ENCODE results near the gene SORCS2. TPM values are rescaled to one million over a fixed set of nuclear protein-coding genes. Genes with fewer than 3 reads are reported as not detected.

SORCS2 gene
- total RNA-seq: 3.0 and 6.7 TPM in 2 replicates
- long read RNA-seq: 0 reads

DNA sequence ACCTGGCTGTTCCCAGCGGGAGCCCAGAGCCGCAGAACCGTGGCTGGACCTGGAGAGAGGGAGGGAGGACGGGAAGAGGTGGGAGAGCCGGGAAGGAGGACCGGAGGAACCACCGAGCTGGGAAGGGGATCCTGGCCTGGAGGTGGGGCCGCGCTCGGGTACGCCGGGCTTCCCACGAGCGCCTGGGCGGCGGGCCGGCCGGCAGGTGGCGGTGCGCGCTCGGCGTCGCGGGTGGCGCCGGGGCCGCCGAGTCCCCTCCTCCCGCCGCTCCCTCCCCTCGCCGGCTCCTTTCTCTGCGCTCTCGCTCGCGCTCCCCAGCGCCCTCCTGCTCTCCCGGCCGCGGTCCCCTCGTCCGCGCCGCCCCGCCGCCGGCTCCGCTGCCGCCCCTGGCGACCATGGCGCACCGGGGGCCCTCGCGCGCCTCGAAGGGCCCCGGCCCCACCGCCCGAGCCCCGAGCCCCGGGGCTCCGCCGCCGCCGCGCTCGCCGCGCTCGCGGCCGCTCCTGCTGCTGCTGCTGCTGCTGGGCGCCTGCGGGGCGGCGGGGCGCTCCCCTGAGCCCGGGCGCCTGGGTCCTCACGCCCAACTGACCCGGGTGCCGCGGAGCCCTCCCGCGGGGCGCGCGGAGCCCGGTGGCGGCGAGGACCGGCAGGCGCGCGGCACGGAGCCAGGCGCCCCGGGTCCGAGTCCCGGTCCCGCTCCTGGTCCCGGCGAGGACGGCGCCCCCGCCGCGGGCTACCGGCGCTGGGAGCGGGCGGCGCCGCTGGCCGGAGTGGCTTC, at the start of gene SORCS2:
Gene SORCS2, plus strand, starts transcription at position 287 of the 778 bp plus-strand sequence.
- Mint-ChIP-seq H3K36me3 (ENCODE audit: unreplicated experiment) (no peaks in the 10 kb centered on the region), H3K9me3 (ENCODE audit: unreplicated experiment) (no peaks in the 10 kb centered on the region), H3K27me3 (ENCODE audit: unreplicated experiment) (peaks cover 66% of the 10 kb centered on the region), H3K4me1 (ENCODE audit: unreplicated experiment) (peaks cover 19% of the 10 kb centered on the region), H3K27ac (ENCODE audit: unreplicated experiment) (no peak within 1 kb of the TSS), H3K4me3 (ENCODE audit: unreplicated experiment) (peak within 1 kb of the TSS; percentile 63)
- peak; percentile 90 for DNase-seq (ENCODE audit: extremely low spot score, unreplicated experiment)
- TF ChIP-seq, protein P1, sequence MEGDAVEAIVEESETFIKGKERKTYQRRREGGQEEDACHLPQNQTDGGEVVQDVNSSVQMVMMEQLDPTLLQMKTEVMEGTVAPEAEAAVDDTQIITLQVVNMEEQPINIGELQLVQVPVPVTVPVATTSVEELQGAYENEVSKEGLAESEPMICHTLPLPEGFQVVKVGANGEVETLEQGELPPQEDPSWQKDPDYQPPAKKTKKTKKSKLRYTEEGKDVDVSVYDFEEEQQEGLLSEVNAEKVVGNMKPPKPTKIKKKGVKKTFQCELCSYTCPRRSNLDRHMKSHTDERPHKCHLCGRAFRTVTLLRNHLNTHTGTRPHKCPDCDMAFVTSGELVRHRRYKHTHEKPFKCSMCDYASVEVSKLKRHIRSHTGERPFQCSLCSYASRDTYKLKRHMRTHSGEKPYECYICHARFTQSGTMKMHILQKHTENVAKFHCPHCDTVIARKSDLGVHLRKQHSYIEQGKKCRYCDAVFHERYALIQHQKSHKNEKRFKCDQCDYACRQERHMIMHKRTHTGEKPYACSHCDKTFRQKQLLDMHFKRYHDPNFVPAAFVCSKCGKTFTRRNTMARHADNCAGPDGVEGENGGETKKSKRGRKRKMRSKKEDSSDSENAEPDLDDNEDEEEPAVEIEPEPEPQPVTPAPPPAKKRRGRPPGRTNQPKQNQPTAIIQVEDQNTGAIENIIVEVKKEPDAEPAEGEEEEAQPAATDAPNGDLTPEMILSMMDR (IDR thresholded peaks at IDR 0.05): peak; percentile 80

DNA sequence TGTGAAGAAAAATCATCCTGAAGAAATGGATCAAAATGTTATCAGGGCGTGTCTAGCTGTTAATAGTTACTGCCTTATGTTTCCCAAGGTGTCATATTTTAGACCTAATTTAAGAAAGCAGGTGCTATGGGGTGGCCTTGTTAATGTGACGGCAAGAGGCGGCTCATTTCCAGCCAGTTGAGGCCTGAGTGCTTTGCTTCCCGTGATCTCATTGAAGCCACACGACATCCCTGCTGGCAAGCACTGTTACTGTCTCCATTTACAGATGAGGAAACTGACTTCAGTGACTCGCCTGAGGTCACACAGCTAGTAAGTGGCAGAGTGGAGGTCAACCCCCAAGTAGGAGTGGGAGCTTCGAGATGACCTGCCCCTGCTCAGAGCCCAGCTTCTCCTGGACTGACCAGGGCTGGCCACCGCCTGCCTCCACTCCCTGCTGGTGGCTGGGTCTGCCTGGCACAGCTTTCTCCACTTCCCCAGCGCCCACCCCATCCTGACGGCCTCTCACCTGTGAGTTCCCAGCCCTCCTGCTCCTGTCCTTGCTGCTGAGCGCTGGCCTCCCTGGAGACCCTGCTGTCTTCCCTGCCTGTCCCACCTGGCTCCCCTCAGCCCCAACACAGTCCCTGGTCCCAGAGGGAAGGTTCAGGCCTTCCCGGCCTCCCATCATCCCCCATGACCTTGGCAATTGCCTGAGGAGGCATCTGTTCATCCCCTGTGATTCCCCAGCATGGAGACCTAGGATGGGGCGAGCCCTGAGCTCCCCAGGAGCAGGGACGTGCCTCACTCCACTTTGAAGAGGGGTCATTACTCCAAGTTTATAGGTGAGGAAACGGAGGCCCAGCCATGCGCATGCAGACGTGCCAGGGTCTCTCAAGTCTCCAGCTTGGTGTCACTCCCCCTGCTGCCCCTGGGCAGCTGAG, 47.7 kb upstream of the SORCS2 start:
- TF ChIP-seq, protein P1 (IDR thresholded peaks at IDR 0.05): no peak
- Mint-ChIP-seq H3K27me3 (ENCODE audit: unreplicated experiment) (peaks cover 40% of the 10 kb centered on the region), H3K4me3 (ENCODE audit: unreplicated experiment) (no peak overlapping the region), H3K36me3 (ENCODE audit: unreplicated experiment) (no peaks in the 10 kb centered on the region), H3K4me1 (ENCODE audit: unreplicated experiment) (peaks cover 4% of the 10 kb centered on the region), H3K27ac (ENCODE audit: unreplicated experiment) (no peak overlapping the region), H3K9me3 (ENCODE audit: unreplicated experiment) (no peaks in the 10 kb centered on the region)
- DNase-seq (ENCODE audit: extremely low spot score, unreplicated experiment): no peak

DNA sequence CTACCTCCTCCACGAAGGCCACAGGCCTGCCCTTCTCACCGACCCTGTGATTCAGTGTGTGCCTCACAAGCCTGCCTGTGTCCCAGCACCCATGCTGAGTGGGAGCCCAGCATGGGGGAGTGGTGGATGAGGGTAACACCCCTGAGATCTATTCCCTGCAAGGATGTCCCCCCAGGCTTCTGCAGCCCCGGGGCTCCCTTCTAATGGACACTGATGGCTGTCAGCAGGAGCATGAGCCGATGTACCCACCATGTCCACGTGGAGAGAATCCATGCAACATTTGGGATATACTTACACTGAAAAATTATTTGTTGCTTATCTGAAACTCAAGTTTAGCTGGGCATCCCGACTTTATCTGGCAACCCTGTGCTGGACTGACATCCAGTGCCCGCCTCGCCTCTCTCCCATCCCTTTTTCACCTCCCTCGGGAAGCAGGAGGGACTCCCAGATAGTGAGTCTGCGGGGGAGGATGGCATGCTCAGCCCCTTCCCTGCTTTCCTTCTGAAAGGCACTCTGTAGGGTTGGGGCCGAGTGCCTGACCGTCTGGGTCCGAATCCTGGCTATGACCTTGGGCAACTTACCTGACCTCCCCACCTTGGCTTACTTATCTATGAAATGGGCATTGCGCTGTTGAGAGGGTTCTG, 46.9 kb upstream of the SORCS2 start:
- no peak overlapping the region for H3K27ac Mint-ChIP-seq (ENCODE audit: unreplicated experiment)
- no peak overlapping the region for H3K4me3 Mint-ChIP-seq (ENCODE audit: unreplicated experiment)
- no peaks in the 10 kb centered on the region for H3K9me3 Mint-ChIP-seq (ENCODE audit: unreplicated experiment)
- DNase-seq (ENCODE audit: extremely low spot score, unreplicated experiment): no peak
- TF ChIP-seq, protein P1 (IDR thresholded peaks at IDR 0.05): no peak
- peaks cover 4% of the 10 kb centered on the region for H3K4me1 Mint-ChIP-seq (ENCODE audit: unreplicated experiment)
- H3K27me3 Mint-ChIP-seq (ENCODE audit: unreplicated experiment): peaks cover 34% of the 10 kb centered on the region
- H3K36me3 Mint-ChIP-seq (ENCODE audit: unreplicated experiment): no peaks in the 10 kb centered on the region

GRCh38 chr4:7146059-7146785, 46.1 kb upstream of the SORCS2 start:
- peaks cover 4% of the 10 kb centered on the region for H3K4me1 Mint-ChIP-seq (ENCODE audit: unreplicated experiment)
- H3K4me3 Mint-ChIP-seq (ENCODE audit: unreplicated experiment): no peak overlapping the region

More at GRCh38 chr4:7146059-7146785, 46.1 kb upstream of the SORCS2 start:
- TF ChIP-seq, protein P1 (IDR thresholded peaks at IDR 0.05): no peak
- peaks cover 40% of the 10 kb centered on the region for H3K27me3 Mint-ChIP-seq (ENCODE audit: unreplicated experiment)
- no peak for DNase-seq (ENCODE audit: extremely low spot score, unreplicated experiment)
- no peaks in the 10 kb centered on the region for H3K9me3 Mint-ChIP-seq (ENCODE audit: unreplicated experiment)
- H3K36me3 Mint-ChIP-seq (ENCODE audit: unreplicated experiment): no peaks in the 10 kb centered on the region
- no peak overlapping the region for H3K27ac Mint-ChIP-seq (ENCODE audit: unreplicated experiment)
